T-helper 17 cell (primary cell): Measurements from ENCODE around the gene SEMA6D. TPM values are rescaled to one million over a fixed set of nuclear protein-coding genes. Genes with fewer than 3 reads are reported as not detected.

Experiments used
- ATAC-seq: fragments of 150-1000 bp; cut with Tn5 transposase; 2 replicates; pipeline ENCODE4 v1.10.0; 2021; ENCODE audit warnings: mild to moderate bottlenecking, moderate library complexity
- DNase-seq, 3 donors: peaks; one replicate each; pipeline versions ENCODE4 v3.0.0 to v3.0.0-alpha.2; 2020 to 2021
- H3K9me3 ChIP-seq: one replicate; pipeline ENCODE4 v1.7.0; 2013; ENCODE audit warnings: low read length, mild to moderate bottlenecking; ENCODE audit not compliant: control insufficient read depth, poor library complexity, severe bottlenecking
- H3K27ac Mint-ChIP-seq: one replicate; pipeline ENCODE4 v1.8.0; 2022; ENCODE audit warnings: mild to moderate bottlenecking, moderate library complexity, mixed read lengths
- H3K27me3 Mint-ChIP-seq: one replicate; pipeline ENCODE4 v1.8.0; 2022; ENCODE audit warnings: mixed read lengths
- H3K36me3 Mint-ChIP-seq: one replicate; pipeline ENCODE4 v1.8.0; 2022; ENCODE audit warnings: low read depth, mixed read lengths
- H3K4me1 Mint-ChIP-seq: one replicate; pipeline ENCODE4 v1.8.0; 2022; ENCODE audit warnings: mild to moderate bottlenecking, mixed read lengths
- H3K4me3 Mint-ChIP-seq: one replicate; pipeline ENCODE4 v1.8.0; 2022; ENCODE audit warnings: mild to moderate bottlenecking, moderate library complexity, mixed read lengths
- total RNA-seq, 4 donors: library from RNA in 2 of 4; stranded (reverse) in 2 of 4; gene quantifications; one replicate each; pipeline ENCODE4 v1.2.3 and lab custom pipeline; 2022 to 2026

The SEMA6D gene
- total RNA-seq, 2 donors from 2014 or later: not detected

GRCh38 chr15:47813748-47814384 is 96.6 kb downstream of the SEMA6D start:
- H3K27ac Mint-ChIP-seq: peak overlapping the region; percentile 51

GRCh38 chr15:47814620-47815019 is 97.3 kb downstream of the SEMA6D start:
- ATAC-seq (no peak), DNase-seq (no peak)
- H3K4me3 Mint-ChIP-seq: no peak overlapping the region
- peaks cover 14% of the 10 kb centered on the region for H3K27me3 Mint-ChIP-seq
- no peaks in the 10 kb centered on the region for H3K36me3 Mint-ChIP-seq
- H3K27ac Mint-ChIP-seq: peak overlapping the region; percentile 51
- peaks cover 4% of the 10 kb centered on the region for H3K4me1 Mint-ChIP-seq
- no peaks in the 10 kb centered on the region for H3K9me3 ChIP-seq

More at GRCh38 chr15:47813748-47814384, 96.6 kb downstream of the SEMA6D start:
- H3K4me1 Mint-ChIP-seq: peaks cover 4% of the 10 kb centered on the region
- H3K27me3 Mint-ChIP-seq: peaks cover 7% of the 10 kb centered on the region
- no peaks in the 10 kb centered on the region for H3K36me3 Mint-ChIP-seq
- no peak for ATAC-seq
- H3K4me3 Mint-ChIP-seq: no peak overlapping the region
- no peak for DNase-seq
- H3K9me3 ChIP-seq: no peaks in the 10 kb centered on the region

- H3K36me3 Mint-ChIP-seq: no peaks in the 10 kb centered on the region
- H3K4me1 Mint-ChIP-seq: peaks cover 4% of the 10 kb centered on the region
- H3K9me3 ChIP-seq: no peaks in the 10 kb centered on the region
- H3K4me3 Mint-ChIP-seq: no peak overlapping the region
- no peak for ATAC-seq
- no peak for DNase-seq
- no peak overlapping the region for H3K27ac Mint-ChIP-seq
- peaks cover 21% of the 10 kb centered on the region for H3K27me3 Mint-ChIP-seq
Observed at GRCh38 chr15:47817969-47818548, 100.8 kb downstream of the SEMA6D start.

GRCh38 chr15:47819158-47819557 is 101.9 kb downstream of the SEMA6D start:
- Mint-ChIP-seq H3K36me3 (no peaks in the 10 kb centered on the region), H3K4me3 (no peak overlapping the region), H3K27ac (no peak overlapping the region), H3K27me3 (peaks cover 21% of the 10 kb centered on the region), H3K4me1 (peaks cover 2% of the 10 kb centered on the region)
- ATAC-seq: no peak
- H3K9me3 ChIP-seq: no peaks in the 10 kb centered on the region
- no peak for DNase-seq

GRCh38 chr15:47820057-47820746 is 102.9 kb downstream of the SEMA6D start:
- no peak for ATAC-seq
- H3K36me3 Mint-ChIP-seq: no peaks in the 10 kb centered on the region
- no peaks in the 10 kb centered on the region for H3K9me3 ChIP-seq
- no peaks in the 10 kb centered on the region for H3K4me1 Mint-ChIP-seq
- peaks cover 21% of the 10 kb centered on the region for H3K27me3 Mint-ChIP-seq
- no peak overlapping the region for H3K27ac Mint-ChIP-seq
- DNase-seq: no peak
- no peak overlapping the region for H3K4me3 Mint-ChIP-seq

GRCh38 chr15:47820747-47821319 is 103.5 kb downstream of the SEMA6D start:
- Mint-ChIP-seq H3K4me3 (no peak overlapping the region), H3K27me3 (peaks cover 21% of the 10 kb centered on the region), H3K27ac (no peak overlapping the region), H3K36me3 (no peaks in the 10 kb centered on the region), H3K4me1 (no peaks in the 10 kb centered on the region)
- DNase-seq (no peak), ATAC-seq (no peak)
- no peaks in the 10 kb centered on the region for H3K9me3 ChIP-seq

- Mint-ChIP-seq H3K27ac (no peak overlapping the region), H3K36me3 (no peaks in the 10 kb centered on the region), H3K4me3 (no peak overlapping the region), H3K4me1 (no peaks in the 10 kb centered on the region), H3K27me3 (peaks cover 21% of the 10 kb centered on the region)
- DNase-seq: no peak
- ATAC-seq: no peak
- no peaks in the 10 kb centered on the region for H3K9me3 ChIP-seq
Observed at GRCh38 chr15:47822048-47822447, 104.7 kb downstream of the SEMA6D start.
